Right lobe of liver (tissue), 4 donors: ENCODE results near the gene LRRC8D.

Experiments used
- POLR2A ChIP-seq: fragments of 450-650 bp; IDR thresholded peaks from one replicate; pipeline ENCODE4 v1.6.1; 2017; ENCODE audit warnings: antibody characterized with exemption, mild to moderate bottlenecking
- TF ChIP-seq, protein P1 (sequence below), 4 donors: fragments of 200-600 bp in 3 of 4; fragments of 450-650 bp in 1 of 4; IDR thresholded peaks; one replicate each; pipeline versions ENCODE4 v1.5.1 to v1.8.0; 2016 to 2022; ENCODE audit warnings: antibody characterized with exemption in 4 of 4, mild to moderate bottlenecking in 2 of 4
- donor health status: DM: no; HTN: no; CAD: no.
- donor health status: DM: no; HTN: no; CAD: no.
- donor health status: DM: no; HTN: yes; CAD: no.

DNA sequence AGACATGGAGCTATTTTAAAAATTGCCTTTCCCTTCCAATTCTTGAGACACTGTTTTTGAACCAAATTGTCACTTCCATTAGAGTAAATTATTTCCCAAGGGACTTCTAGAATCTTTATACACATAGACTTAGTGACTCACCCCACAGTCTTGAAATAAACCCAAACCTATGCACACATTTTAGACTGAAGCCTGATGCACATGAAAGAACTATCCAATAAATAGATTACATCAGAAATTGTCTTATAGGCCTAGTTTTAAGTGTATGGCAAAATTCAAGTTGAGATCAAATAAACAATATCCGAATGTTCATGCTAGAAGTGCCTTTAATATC, 141.9 kb downstream of the LRRC8D start:
- TF ChIP-seq POLR2A: no peak
- TF ChIP-seq, protein P1, sequence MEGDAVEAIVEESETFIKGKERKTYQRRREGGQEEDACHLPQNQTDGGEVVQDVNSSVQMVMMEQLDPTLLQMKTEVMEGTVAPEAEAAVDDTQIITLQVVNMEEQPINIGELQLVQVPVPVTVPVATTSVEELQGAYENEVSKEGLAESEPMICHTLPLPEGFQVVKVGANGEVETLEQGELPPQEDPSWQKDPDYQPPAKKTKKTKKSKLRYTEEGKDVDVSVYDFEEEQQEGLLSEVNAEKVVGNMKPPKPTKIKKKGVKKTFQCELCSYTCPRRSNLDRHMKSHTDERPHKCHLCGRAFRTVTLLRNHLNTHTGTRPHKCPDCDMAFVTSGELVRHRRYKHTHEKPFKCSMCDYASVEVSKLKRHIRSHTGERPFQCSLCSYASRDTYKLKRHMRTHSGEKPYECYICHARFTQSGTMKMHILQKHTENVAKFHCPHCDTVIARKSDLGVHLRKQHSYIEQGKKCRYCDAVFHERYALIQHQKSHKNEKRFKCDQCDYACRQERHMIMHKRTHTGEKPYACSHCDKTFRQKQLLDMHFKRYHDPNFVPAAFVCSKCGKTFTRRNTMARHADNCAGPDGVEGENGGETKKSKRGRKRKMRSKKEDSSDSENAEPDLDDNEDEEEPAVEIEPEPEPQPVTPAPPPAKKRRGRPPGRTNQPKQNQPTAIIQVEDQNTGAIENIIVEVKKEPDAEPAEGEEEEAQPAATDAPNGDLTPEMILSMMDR (IDR thresholded peaks at IDR 0.05): no peak
